Caco-2 (cell line): ENCODE measurements around the gene GAS7. TPM values are rescaled to one million over a fixed set of nuclear protein-coding genes. Genes with fewer than 3 reads are reported as not detected.

Source experiments
- BruUV-seq: library from RNA; stranded (reverse); fragments of 400-500 nt; replicated peaks from 2 replicates; lab custom pipeline; 2021; lab: Mats Ljungman, UMichigan
- CTCF ChIA-PET: fragments of 300-600 bp; sonication (Branson Sonifier 250); formaldehyde crosslinking; loops from one replicate; lab custom pipeline; 2022; ENCODE audit warnings: antibody characterized with exemption; lab: Charles Lee
- POLR2A ChIA-PET: fragments of 300-600 bp; sonication (Branson Sonifier 250); formaldehyde crosslinking; loops from one replicate; lab custom pipeline; 2022; ENCODE audit warnings: antibody characterized with exemption; lab: Charles Lee
- DNase-seq, 2 experiments: peaks; one replicate each; pipeline versions ENCODE4 v3.0.0 to v3.0.0-alpha.2; 2020 to 2022
- H3K27me3 ChIP-seq: replicated peaks from 2 replicates; pipeline ENCODE4 v1.6.0; 2011; ENCODE audit warnings: low read length; ENCODE audit not compliant: control insufficient read depth, insufficient read depth
- H3K36me3 ChIP-seq: 2 replicates; pipeline ENCODE4 v1.5.1; 2011; ENCODE audit warnings: low read length; ENCODE audit not compliant: control insufficient read depth, insufficient read depth
- H3K4me1 ChIP-seq: fragments of 250-450 bp; sonication (Bioruptor Pico); 2 replicates; pipeline ENCODE4 v1.5.1; 2020; ENCODE audit warnings: mild to moderate bottlenecking
- H3K4me3 ChIP-seq: 2 replicates; pipeline ENCODE4 v1.5.1; 2011; ENCODE audit warnings: low read depth, mild to moderate bottlenecking, control low read depth, low read length
- H3K9me3 ChIP-seq: fragments of 250-450 bp; sonication (Bioruptor Pico); 2 replicates; pipeline ENCODE4 v1.5.1; 2020; ENCODE audit warnings: mild to moderate bottlenecking, moderate library complexity
- H3K27ac Mint-ChIP-seq: one replicate; pipeline ENCODE4 v1.8.0; 2022; ENCODE audit warnings: mixed read lengths; ENCODE audit not compliant: unreplicated experiment
- H3K27me3 Mint-ChIP-seq: one replicate; pipeline ENCODE4 v1.8.0; 2022; ENCODE audit warnings: mixed read lengths; ENCODE audit not compliant: insufficient read depth, unreplicated experiment
- H3K36me3 Mint-ChIP-seq: one replicate; pipeline ENCODE4 v1.8.0; 2022; ENCODE audit warnings: mild to moderate bottlenecking, mixed read lengths; ENCODE audit not compliant: insufficient read depth, unreplicated experiment
- H3K4me1 Mint-ChIP-seq: one replicate; pipeline ENCODE4 v1.8.0; 2022; ENCODE audit warnings: low read depth, mixed read lengths; ENCODE audit not compliant: unreplicated experiment
- H3K4me3 Mint-ChIP-seq: one replicate; pipeline ENCODE4 v1.8.0; 2022; ENCODE audit warnings: mild to moderate bottlenecking, moderate library complexity, mixed read lengths; ENCODE audit not compliant: unreplicated experiment
- H3K9me3 Mint-ChIP-seq: one replicate; pipeline ENCODE4 v1.8.0; 2022; ENCODE audit warnings: mixed read lengths; ENCODE audit not compliant: unreplicated experiment
- intact Hi-C: fragments of 100-400 bp; cut with micrococcal nuclease; formaldehyde crosslinking; loops from one replicate; pipeline ENCODE4 v1.10.0; 2022; ENCODE audit not compliant: unreplicated experiment
- total RNA-seq: library from RNA; stranded (reverse); gene quantifications from 2 replicates; pipeline ENCODE4 v1.2.3, GENCODE V29; 2022
- TF ChIP-seq, protein P1 (sequence below), 2 experiments: fragments of 200-600 bp in 1 of 2; IDR thresholded peaks; 1 replicate in 1 of 2; 2 replicates in 1 of 2; pipeline versions ENCODE4 v1.5.1 to v1.8.0; 2011 to 2022; ENCODE audit warnings: antibody characterized with exemption in 1 of 2, control low read depth in 1 of 2, inconsistent platforms in 1 of 2, low read depth in 1 of 2, low read length in 1 of 2, mild to moderate bottlenecking in 1 of 2, moderate library complexity in 1 of 2; ENCODE audit not compliant: insufficient read depth in 1 of 2, severe bottlenecking in 1 of 2, unreplicated experiment in 1 of 2

GAS7 gene
- total RNA-seq, 1 experiment from 2014 or later: 0.34 TPM

GRCh38 chr17:10156599-10156947, 41.8 kb downstream of the GAS7 start:
- Mint-ChIP-seq H3K4me3 (no peak overlapping the region), H3K27me3 (no peaks in the 10 kb centered on the region), H3K27ac (no peak overlapping the region), H3K9me3 (no peaks in the 10 kb centered on the region), H3K4me1 (no peaks in the 10 kb centered on the region), H3K36me3 (no peaks in the 10 kb centered on the region)
- no peak for DNase-seq
- Histone ChIP-seq H3K36me3 (no peaks in the 10 kb centered on the region), H3K4me3 (no peak overlapping the region), H3K9me3 (no peaks in the 10 kb centered on the region), H3K4me1 (no peaks in the 10 kb centered on the region), H3K27me3 (no peaks in the 10 kb centered on the region)
- CTCF ChIA-PET: no interaction called here
- BruUV-seq: no TSS peak
- POLR2A ChIA-PET: no interaction called here
- TF ChIP-seq, protein P1, sequence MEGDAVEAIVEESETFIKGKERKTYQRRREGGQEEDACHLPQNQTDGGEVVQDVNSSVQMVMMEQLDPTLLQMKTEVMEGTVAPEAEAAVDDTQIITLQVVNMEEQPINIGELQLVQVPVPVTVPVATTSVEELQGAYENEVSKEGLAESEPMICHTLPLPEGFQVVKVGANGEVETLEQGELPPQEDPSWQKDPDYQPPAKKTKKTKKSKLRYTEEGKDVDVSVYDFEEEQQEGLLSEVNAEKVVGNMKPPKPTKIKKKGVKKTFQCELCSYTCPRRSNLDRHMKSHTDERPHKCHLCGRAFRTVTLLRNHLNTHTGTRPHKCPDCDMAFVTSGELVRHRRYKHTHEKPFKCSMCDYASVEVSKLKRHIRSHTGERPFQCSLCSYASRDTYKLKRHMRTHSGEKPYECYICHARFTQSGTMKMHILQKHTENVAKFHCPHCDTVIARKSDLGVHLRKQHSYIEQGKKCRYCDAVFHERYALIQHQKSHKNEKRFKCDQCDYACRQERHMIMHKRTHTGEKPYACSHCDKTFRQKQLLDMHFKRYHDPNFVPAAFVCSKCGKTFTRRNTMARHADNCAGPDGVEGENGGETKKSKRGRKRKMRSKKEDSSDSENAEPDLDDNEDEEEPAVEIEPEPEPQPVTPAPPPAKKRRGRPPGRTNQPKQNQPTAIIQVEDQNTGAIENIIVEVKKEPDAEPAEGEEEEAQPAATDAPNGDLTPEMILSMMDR (IDR thresholded peaks at IDR 0.05; ENCODE audit: insufficient read depth in 1 of 2, low read depth in 1 of 2, low read length in 1 of 2, severe bottlenecking in 1 of 2, unreplicated experiment in 1 of 2): no peak
- intact Hi-C loops: no loop called here

- H3K4me3 Mint-ChIP-seq: no peak overlapping the region
- no peak overlapping the region for H3K27ac Mint-ChIP-seq
- TF ChIP-seq, protein P1 (IDR thresholded peaks at IDR 0.05; ENCODE audit: insufficient read depth in 1 of 2, low read depth in 1 of 2, low read length in 1 of 2, severe bottlenecking in 1 of 2, unreplicated experiment in 1 of 2): no peak
- ChIA-PET POLR2A (no interaction called here), CTCF (no interaction called here)
- intact Hi-C loops: no loop called here
- H3K36me3 Mint-ChIP-seq: no peaks in the 10 kb centered on the region
- BruUV-seq: no TSS peak
- H3K9me3 Mint-ChIP-seq: no peaks in the 10 kb centered on the region
- H3K4me1 Mint-ChIP-seq: no peaks in the 10 kb centered on the region
- no peaks in the 10 kb centered on the region for H3K27me3 Mint-ChIP-seq
- Histone ChIP-seq H3K4me1 (no peaks in the 10 kb centered on the region), H3K9me3 (no peaks in the 10 kb centered on the region), H3K36me3 (no peaks in the 10 kb centered on the region), H3K4me3 (no peak overlapping the region), H3K27me3 (no peaks in the 10 kb centered on the region)
- no peak for DNase-seq
Observed at GRCh38 chr17:10156077-10156435, 42.4 kb downstream of the GAS7 start.

DNA sequence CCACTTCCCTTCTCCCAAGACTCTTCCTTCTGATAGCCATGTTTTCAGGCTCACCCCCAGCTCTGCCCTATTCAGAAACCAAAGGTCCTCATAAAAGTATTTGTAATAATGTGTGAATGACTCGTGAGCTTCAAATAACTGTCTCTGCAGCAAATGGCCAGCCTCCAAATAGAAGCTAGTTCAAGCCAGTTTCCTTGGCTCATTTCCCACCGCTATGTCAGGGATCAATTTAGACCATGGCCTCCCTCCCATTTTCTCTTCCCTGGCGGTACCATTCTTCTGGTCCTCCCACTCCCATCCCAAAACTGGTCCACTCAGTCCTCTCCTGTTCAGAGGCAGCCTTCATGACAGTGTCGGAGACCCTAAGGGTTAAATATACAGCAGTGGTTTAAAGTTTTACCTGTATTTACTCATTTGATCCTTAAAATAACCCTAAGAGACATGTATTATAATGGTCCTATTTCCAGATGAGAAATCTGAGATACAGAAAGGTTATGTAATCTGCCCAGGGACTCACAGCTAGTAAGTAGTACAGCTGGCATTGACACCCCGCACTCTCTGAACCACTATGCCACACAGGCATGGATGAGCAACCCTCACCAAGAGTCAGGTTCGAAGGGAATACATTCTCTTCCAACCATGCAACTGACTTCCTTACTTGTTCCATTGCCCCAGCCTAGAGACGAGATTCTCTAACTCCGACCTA, 42.9 kb downstream of the GAS7 start:
- TF ChIP-seq, protein P1 (IDR thresholded peaks at IDR 0.05; ENCODE audit: insufficient read depth in 1 of 2, low read depth in 1 of 2, low read length in 1 of 2, severe bottlenecking in 1 of 2, unreplicated experiment in 1 of 2): no peak
- ChIA-PET CTCF (no interaction called here), POLR2A (no interaction called here)
- no peak for DNase-seq
- BruUV-seq: no TSS peak
- H3K36me3 ChIP-seq: no peaks in the 10 kb centered on the region
- H3K9me3 Mint-ChIP-seq: no peaks in the 10 kb centered on the region
- no peaks in the 10 kb centered on the region for H3K4me1 ChIP-seq
- no peaks in the 10 kb centered on the region for H3K4me1 Mint-ChIP-seq
- H3K36me3 Mint-ChIP-seq: no peaks in the 10 kb centered on the region
- H3K4me3 Mint-ChIP-seq: no peak overlapping the region
- no peak overlapping the region for H3K4me3 ChIP-seq
- no peaks in the 10 kb centered on the region for H3K9me3 ChIP-seq
- intact Hi-C loops: no loop called here
- H3K27me3 Mint-ChIP-seq: no peaks in the 10 kb centered on the region
- H3K27ac Mint-ChIP-seq: no peak overlapping the region
- no peaks in the 10 kb centered on the region; the same call in 1 of the 2 replicates for H3K27me3 ChIP-seq
